Activated T-helper 17 cell treated with anti-CD3 and anti-CD28 coated beads, Interleukin-2, amount 50 U/mL, for 72 hours (primary cell): ENCODE results near the gene AMDHD1. TPM values are rescaled to one million over a fixed set of nuclear protein-coding genes. Genes with fewer than 3 reads are reported as not detected.

Experiments
- ATAC-seq: fragments of 150-1000 bp; cut with Tn5 transposase; replicated peaks from 2 replicates; pipeline ENCODE4 v1.10.0; 2021; ENCODE audit warnings: mild to moderate bottlenecking, moderate library complexity
- H3K27ac Mint-ChIP-seq: one replicate; pipeline ENCODE4 v1.8.0; 2022; ENCODE audit warnings: mixed read lengths
- H3K27me3 Mint-ChIP-seq: one replicate; pipeline ENCODE4 v1.8.0; 2022; ENCODE audit warnings: mixed read lengths
- H3K36me3 Mint-ChIP-seq: one replicate; pipeline ENCODE4 v1.8.0; 2022; ENCODE audit warnings: low read depth, mild to moderate bottlenecking, mixed read lengths
- H3K4me1 Mint-ChIP-seq: one replicate; pipeline ENCODE4 v1.8.0; 2022; ENCODE audit warnings: mixed read lengths
- H3K4me3 Mint-ChIP-seq: one replicate; pipeline ENCODE4 v1.8.0; 2022; ENCODE audit warnings: mild to moderate bottlenecking, mixed read lengths
- H3K9me3 Mint-ChIP-seq: one replicate; pipeline ENCODE4 v1.8.0; 2022; ENCODE audit warnings: mixed read lengths
- total RNA-seq, 2 donors: library from RNA; stranded (reverse); gene quantifications; one replicate each; pipeline ENCODE4 v1.2.3, GENCODE V29; 2022

Gene AMDHD1
- total RNA-seq, 2 donors from 2014 or later = 0.80 to 1.4 TPM

DNA sequence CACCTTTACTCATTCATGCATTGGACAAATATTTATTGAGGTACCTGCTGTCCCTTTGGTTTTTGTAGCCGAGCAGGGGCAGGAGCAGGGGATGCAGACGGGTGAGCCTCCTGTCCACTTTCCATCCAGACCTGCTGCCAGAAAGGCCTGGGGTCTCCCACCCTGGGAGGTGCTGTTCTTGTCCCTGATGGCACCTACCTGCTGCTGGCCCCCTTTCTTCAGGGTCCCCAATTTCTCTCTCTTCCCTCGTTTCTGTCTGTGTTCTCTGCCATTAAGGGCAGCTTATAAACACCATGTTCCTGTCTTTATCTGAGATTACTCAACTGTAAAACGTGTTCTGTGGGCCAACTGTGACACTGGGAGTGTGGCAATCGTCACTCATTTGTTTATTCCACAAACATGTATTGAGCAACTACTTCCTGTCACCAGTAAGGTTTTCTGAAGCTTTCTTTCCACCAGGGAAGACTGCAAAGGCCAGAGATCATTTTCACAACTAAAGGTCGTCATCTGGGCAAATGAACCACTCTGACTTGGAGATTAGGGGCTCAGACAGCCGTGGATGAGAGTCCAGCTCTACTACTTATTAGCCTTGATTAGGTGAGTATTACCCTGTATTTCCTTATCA, 53.0 kb downstream of the AMDHD1 start, which contains the start of gene HAL:
Gene HAL (minus strand): TSS at position 311 of the 625 bp plus-strand sequence. CDS start 434 bp downstream, outside the sequence.
- Mint-ChIP-seq H3K4me3 (no peak within 1 kb of the TSS), H3K36me3 (peaks cover 22% of the 10 kb centered on the region), H3K4me1 (peaks cover 7% of the 10 kb centered on the region), H3K9me3 (no peaks in the 10 kb centered on the region), H3K27ac (no peak within 1 kb of the TSS), H3K27me3 (no peaks in the 10 kb centered on the region)
- ATAC-seq = no peak

DNA sequence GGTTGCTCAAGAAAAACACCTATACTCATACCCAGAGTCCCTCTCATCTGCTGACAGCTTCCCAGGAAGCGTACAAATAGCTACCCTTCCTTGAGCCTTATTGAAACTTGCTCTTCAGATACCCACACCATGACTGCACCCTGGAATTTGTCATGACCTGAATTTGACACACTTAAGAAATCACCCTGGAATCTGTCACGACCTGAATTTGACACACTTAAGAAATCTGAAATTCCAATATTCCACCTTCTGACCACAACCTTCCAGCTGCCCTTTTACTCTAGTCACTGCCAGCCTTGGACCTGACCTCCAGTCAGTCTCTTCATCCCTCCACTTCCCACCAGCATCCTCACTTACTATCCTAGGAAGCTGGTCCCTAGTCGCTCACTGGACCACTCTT, 54.1 kb downstream of the AMDHD1 start:
- H3K4me3 Mint-ChIP-seq = no peak overlapping the region
- no peaks in the 10 kb centered on the region for H3K27me3 Mint-ChIP-seq
- H3K9me3 Mint-ChIP-seq = no peaks in the 10 kb centered on the region
- peaks cover 26% of the 10 kb centered on the region for H3K36me3 Mint-ChIP-seq
- no peak overlapping the region for H3K27ac Mint-ChIP-seq
- peaks cover 7% of the 10 kb centered on the region for H3K4me1 Mint-ChIP-seq
- ATAC-seq = no peak

DNA sequence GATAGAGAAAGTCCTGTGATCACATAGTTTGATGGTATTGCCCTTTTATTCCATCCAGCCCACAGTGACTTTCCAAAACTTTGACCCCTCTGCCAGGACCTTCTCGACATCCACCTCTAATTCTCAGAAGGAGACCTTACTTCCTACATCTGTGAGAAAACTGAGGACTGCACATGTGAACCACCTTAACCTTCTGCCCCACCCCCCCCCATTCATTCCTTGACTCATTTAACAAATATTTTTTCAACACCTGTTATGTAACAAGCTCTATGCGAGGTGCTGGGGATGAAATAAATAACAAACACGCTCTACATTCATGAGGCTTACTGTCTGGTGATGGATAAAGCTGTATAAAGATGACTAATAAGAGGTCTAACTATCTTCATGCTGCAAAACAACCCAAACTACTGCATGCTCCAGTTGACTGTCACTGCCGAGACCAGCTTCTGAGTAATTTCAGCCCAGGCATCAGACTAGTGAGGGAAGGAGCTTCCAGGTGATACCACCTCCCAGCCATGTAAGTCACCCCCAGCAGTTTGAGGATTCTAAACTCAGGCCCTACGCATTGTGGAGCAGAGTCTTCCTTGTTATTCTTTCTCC, 54.9 kb downstream of the AMDHD1 start:
- H3K27me3 Mint-ChIP-seq = no peaks in the 10 kb centered on the region
- peaks cover 7% of the 10 kb centered on the region for H3K4me1 Mint-ChIP-seq
- H3K4me3 Mint-ChIP-seq = no peak overlapping the region
- ATAC-seq = peak; percentile 58
- no peaks in the 10 kb centered on the region for H3K9me3 Mint-ChIP-seq
- H3K27ac Mint-ChIP-seq = peak overlapping the region; percentile 1
- H3K36me3 Mint-ChIP-seq = peaks cover 34% of the 10 kb centered on the region

DNA sequence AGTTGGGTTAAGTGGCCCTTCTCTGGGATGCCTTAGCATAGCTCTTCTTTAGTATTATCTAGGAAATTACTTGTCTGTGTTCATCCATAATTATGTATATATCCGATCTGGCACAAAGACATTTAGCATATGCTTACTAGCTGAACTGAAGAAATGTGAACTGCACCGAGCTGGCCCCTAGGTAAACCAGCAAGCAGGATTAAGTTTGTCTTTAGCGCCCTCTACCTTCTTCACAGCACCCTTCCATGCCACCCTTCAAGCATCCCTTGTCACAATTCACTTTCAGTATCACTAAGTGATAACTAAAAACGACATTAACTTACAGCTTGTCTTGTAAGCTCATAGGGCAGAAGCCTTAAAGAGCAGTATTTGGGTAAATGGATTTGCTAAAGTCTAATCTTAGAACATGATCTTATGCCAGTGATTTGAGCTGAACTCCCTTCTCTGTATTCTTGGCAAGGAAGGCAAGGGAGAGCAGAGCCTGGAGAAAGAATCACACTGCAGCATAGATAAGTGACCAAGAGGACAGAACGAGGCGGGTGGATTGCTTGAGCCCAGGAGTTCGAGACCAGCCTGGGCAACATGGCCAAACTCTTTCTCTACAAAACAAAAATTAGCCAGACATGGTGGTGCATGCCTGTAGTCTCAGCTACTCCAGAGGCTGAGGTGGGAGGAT, 55.6 kb downstream of the AMDHD1 start:
- Mint-ChIP-seq H3K27ac (peak overlapping the region; percentile 1), H3K9me3 (no peaks in the 10 kb centered on the region), H3K27me3 (no peaks in the 10 kb centered on the region), H3K36me3 (peaks cover 41% of the 10 kb centered on the region), H3K4me1 (peaks cover 7% of the 10 kb centered on the region), H3K4me3 (no peak overlapping the region)
- ATAC-seq = peak; percentile 97

DNA sequence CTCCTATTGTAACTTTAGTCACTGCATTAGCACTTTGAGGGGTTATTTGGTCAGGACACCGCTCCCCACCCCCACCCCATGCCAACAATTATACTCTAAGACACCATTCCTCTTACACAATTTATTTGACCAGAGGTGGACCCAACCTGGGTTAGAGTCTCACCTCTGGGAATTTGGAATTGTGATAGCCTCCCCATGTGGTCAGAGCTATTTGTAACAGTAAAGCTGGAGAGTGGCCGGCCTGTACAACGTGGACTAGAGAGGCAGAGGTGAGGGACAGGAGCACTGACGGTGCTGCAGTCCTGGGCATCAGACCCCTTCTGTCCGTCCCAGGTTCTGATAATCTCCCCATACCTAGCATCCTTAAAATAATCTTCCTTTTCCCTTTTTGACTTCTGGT, 56.4 kb downstream of the AMDHD1 start:
- Mint-ChIP-seq H3K4me1 (peaks cover 7% of the 10 kb centered on the region), H3K4me3 (no peak overlapping the region), H3K9me3 (no peaks in the 10 kb centered on the region), H3K36me3 (peaks cover 48% of the 10 kb centered on the region), H3K27me3 (no peaks in the 10 kb centered on the region), H3K27ac (no peak overlapping the region)
- no peak for ATAC-seq

DNA sequence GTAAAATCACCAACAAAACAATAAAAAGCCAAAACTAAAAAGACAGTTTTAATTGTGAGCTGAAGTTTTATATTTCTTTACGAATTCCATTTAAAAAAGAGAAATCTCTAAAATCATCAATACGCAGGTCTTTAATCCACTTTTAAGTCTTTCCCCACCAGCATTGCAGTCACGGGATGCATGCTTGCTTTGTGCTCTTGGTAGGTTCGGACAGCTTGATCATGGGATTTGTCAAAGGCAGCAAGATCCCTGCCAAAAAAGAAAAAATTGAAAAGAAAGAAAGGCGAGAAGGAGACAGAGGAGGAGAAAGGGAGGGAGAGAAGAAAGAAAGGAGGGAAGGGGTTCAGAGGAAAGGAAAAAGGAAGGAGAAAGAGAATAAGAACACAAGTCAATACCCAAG, 57.7 kb downstream of the AMDHD1 start:
- Mint-ChIP-seq H3K4me1 (peaks cover 10% of the 10 kb centered on the region), H3K27ac (no peak overlapping the region), H3K36me3 (peaks cover 62% of the 10 kb centered on the region), H3K4me3 (no peak overlapping the region), H3K9me3 (no peaks in the 10 kb centered on the region), H3K27me3 (no peaks in the 10 kb centered on the region)
- ATAC-seq = no peak

DNA sequence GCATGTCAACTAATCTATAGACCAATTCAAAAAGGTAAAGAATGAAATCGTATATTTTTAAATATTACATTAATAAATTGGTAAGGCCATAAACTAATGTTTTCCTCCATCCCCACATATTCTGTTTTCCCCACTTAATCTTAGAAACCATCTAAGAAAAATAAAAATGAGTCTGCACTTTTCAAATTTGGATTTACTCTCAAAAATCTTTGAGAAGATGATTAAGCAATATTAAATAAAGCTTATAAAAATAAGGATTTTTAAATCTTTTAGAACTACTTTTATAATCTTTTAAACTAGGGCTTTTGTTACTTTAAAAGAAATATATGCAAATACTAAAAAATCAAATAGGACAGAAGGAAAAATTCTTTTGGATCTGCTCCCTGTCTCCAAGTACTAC, 63.6 kb downstream of the AMDHD1 start:
- ATAC-seq = no peak
- Mint-ChIP-seq H3K4me3 (no peak overlapping the region), H3K4me1 (peaks cover 3% of the 10 kb centered on the region), H3K9me3 (no peaks in the 10 kb centered on the region), H3K27me3 (no peaks in the 10 kb centered on the region), H3K27ac (no peak overlapping the region), H3K36me3 (peaks cover 96% of the 10 kb centered on the region)

DNA sequence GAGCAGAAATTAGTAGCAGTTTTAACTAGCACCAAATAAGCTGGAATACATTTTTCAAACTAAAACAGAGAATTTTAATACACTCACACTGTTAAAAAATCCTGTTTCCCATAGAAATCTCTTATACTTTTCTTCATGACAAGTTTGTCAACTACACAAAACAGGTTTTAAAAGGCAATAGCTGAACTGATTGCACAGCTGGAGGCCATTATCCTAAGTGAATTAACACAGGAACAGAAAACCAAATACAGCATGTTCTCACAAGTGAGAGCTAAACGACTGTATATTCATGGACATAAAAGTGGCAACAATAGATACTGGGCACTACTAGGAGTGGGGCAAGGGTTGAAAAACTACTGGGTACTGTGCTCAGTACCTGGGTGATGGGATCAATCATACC, 64.6 kb downstream of the AMDHD1 start:
- no peak for ATAC-seq
- Mint-ChIP-seq H3K27ac (no peak overlapping the region), H3K36me3 (peaks cover 99% of the 10 kb centered on the region), H3K27me3 (no peaks in the 10 kb centered on the region), H3K4me1 (peaks cover 3% of the 10 kb centered on the region), H3K9me3 (no peaks in the 10 kb centered on the region), H3K4me3 (no peak overlapping the region)

DNA sequence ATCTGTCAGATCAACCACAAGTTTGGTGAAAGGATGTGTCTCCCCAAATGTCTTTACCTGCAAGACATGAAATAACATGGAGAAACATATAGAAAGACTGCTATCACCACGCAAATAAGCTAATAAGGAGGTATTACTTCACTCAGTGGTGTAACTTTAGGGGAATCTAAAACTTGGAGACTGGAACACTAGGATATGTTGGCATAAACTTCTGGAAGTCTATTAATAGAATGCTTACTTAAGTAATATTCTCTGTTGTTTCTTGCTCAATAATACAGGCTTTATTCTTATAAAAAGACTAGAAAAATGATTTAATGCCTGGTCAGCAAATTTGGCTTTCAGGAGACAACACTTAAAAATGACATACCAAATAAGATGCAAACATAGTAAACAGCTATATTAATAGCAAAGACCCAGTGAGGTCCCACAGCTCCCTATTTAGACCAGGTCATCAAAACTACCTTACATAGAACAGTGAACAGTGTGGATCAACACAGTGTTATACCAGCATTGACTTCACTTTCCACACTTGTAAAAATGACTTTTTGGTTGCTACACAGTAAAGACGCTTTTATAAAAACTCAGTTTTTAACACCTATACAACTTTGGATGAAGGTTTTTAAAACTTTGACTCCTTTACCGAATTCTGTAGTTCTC, 71.9 kb downstream of the AMDHD1 start:
- H3K27me3 Mint-ChIP-seq = no peaks in the 10 kb centered on the region
- H3K27ac Mint-ChIP-seq = no peak overlapping the region
- ATAC-seq = no peak
- no peaks in the 10 kb centered on the region for H3K4me1 Mint-ChIP-seq
- H3K9me3 Mint-ChIP-seq = no peaks in the 10 kb centered on the region
- peaks cover 98% of the 10 kb centered on the region for H3K36me3 Mint-ChIP-seq
- no peak overlapping the region for H3K4me3 Mint-ChIP-seq

DNA sequence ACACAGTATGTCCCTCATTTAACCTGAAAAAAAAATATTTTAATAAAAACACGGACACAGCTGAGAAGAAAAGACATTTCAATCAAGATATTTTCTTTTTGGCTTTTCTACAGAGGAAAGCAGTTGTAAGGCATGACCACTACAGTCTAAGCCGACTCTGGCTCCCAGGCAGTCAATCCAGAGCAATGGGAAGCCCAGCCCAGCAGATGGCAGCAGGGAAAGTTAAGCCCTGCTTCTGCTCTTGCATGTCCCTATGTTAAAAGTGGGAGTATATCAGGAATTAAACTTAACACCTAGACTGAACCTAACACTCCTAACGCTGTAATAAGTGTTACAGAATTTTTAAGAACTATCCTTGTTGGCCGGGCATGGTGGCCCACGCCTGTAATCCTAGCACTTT, 72.5 kb downstream of the AMDHD1 start:
- Mint-ChIP-seq H3K36me3 (peaks cover 98% of the 10 kb centered on the region), H3K4me3 (no peak overlapping the region), H3K4me1 (no peaks in the 10 kb centered on the region), H3K9me3 (no peaks in the 10 kb centered on the region), H3K27me3 (no peaks in the 10 kb centered on the region), H3K27ac (no peak overlapping the region)
- no peak for ATAC-seq

Other genes starting within 250 kb of the AMDHD1 start
- under 1 TPM; 0.06 to 0.34 TPM for gene NTN4, start 152.6 kb upstream of the AMDHD1 start, total RNA-seq
- 10 to 100 TPM; 35.0 to 52.3 TPM for gene SNRPF, start 84.4 kb upstream of the AMDHD1 start, total RNA-seq
- gene CCDC38, start 717 bp upstream of the AMDHD1 start, total RNA-seq = under 1 TPM; 0.24 to 0.28 TPM
- 1 to 10 TPM in 1 of 2 donors, under 1 TPM in 1; 0.53 to 2.2 TPM for gene HAL, start 53.0 kb downstream of the AMDHD1 start, total RNA-seq
- gene LTA4H, start 92.3 kb downstream of the AMDHD1 start, total RNA-seq = 100 to 1,000 TPM in 1 of 2 donors, 10 to 100 TPM in 1; 95.4 to 127 TPM